Subcutaneous preadipocyte (primary cell): ENCODE results near the gene ANGEL2. TPM values are rescaled to one million over a fixed set of nuclear protein-coding genes. Genes with fewer than 3 reads are reported as not detected.

Source experiments
- total RNA-seq: library from RNA; depleted of rRNA; stranded (reverse); fragments of >200 nt; gene quantifications from 2 replicates; pipeline ENCODE4 v1.2.3, GENCODE V29; 2012

The ANGEL2 gene
- total RNA-seq: 46.7 and 53.8 TPM in 2 replicates

GRCh38 chr1:213015099-213016050 lies at the start of gene ANGEL2:
Gene ANGEL2 (minus strand): TSS chr1:213015867. CDS start chr1:213015671, 196 bp downstream.

GRCh38 chr1:213051127-213051880 lies 35.6 kb upstream of the ANGEL2 start, which contains the start of gene RPS6KC1:
Gene RPS6KC1 (plus strand): TSS chr1:213051241. CDS start chr1:213051405, 164 bp downstream.

GRCh38 chr1:212950243-212951125 lies 65.2 kb downstream of the ANGEL2 start, which contains the start of gene VASH2:
Gene VASH2 (plus strand): TSS chr1:212950541. CDS start chr1:212951543, 1,002 bp downstream.

Other genes starting within 250 kb of the ANGEL2 start
- 28.7 and 33.4 TPM in 2 replicates for gene NSL1, start 224.1 kb downstream of the ANGEL2 start, total RNA-seq
- 12.9 and 19.1 TPM in 2 replicates for gene TATDN3, start 224.0 kb downstream of the ANGEL2 start, total RNA-seq
- not detected in 2 replicates for gene SPATA45, start 168.2 kb downstream of the ANGEL2 start, total RNA-seq
- 5.9 and 15.2 TPM in 2 replicates for gene FLVCR1, start 157.6 kb downstream of the ANGEL2 start, total RNA-seq
- under 0.01 TPM in 2 replicates for gene VASH2, start 65.3 kb downstream of the ANGEL2 start, total RNA-seq
- gene RPS6KC1, start 35.4 kb upstream of the ANGEL2 start, total RNA-seq: 21.7 and 31.3 TPM in 2 replicates